IMR-90 (cell line): ENCODE data around the gene KCNG3. TPM values are rescaled to one million over a fixed set of nuclear protein-coding genes. Genes with fewer than 3 reads are reported as not detected.

Experiments used
- ATAC-seq: fragments of 200-7000 bp; cut with Tn5 transposase; 2 replicates; pipeline ENCODE4 v1.9.1; 2020; ENCODE audit warnings: low read depth, mild to moderate bottlenecking, moderate library complexity
- BruUV-seq: library from RNA; stranded (reverse); fragments of 400-500 nt; replicated peaks from 2 replicates; lab custom pipeline; 2021; lab: Mats Ljungman, UMichigan
- CTCF ChIA-PET: fragments of 300-600 bp; formaldehyde crosslinking; extraction: SDS; loops from one replicate; lab custom pipeline; 2021; ENCODE audit warnings: antibody characterized with exemption; lab: Yijun Ruan, JAX
- POLR2A ChIA-PET: fragments of 300-600 bp; sonication (Branson Sonifier 250); formaldehyde crosslinking; loops from one replicate; lab custom pipeline; 2022; ENCODE audit warnings: antibody characterized with exemption; ENCODE audit not compliant: unreplicated experiment; lab: Charles Lee
- DNase-seq: peaks from one replicate; pipeline ENCODE4 v3.0.0; 2013
- H2AFZ ChIP-seq: replicated peaks from 2 replicates; pipeline ENCODE3; 2013; ENCODE audit warnings: low read length, mild to moderate bottlenecking; ENCODE audit not compliant: poor library complexity
- H2AK5ac ChIP-seq: 2 replicates; pipeline ENCODE4 v1.6.1; 2013; ENCODE audit warnings: low read depth, low read length, inconsistent platforms
- H2AK9ac ChIP-seq: replicated peaks from 2 replicates; pipeline ENCODE3; 2013; ENCODE audit warnings: mild to moderate bottlenecking, low read depth, low read length, moderate library complexity; ENCODE audit not compliant: poor library complexity
- H2BK120ac ChIP-seq: 2 replicates; pipeline ENCODE4 v1.6.1; 2013; ENCODE audit warnings: low read depth, low read length, inconsistent platforms
- H2BK15ac ChIP-seq: 3 replicates; pipeline ENCODE4 v1.6.1; 2013; ENCODE audit warnings: low read depth, low read length, inconsistent platforms
- H2BK20ac ChIP-seq: 2 replicates; pipeline ENCODE4 v1.6.1; 2013; ENCODE audit warnings: low read depth, mild to moderate bottlenecking, inconsistent platforms, low read length, moderate library complexity
- H2BK5ac ChIP-seq: 2 replicates; pipeline ENCODE4 v1.6.1; 2013; ENCODE audit warnings: mild to moderate bottlenecking, low read depth, low read length, inconsistent platforms; ENCODE audit not compliant: poor library complexity, severe bottlenecking
- H3K14ac ChIP-seq: replicated peaks from 2 replicates; pipeline ENCODE4 v1.6.1; 2013; ENCODE audit warnings: low read depth, low read length, inconsistent platforms
- H3K18ac ChIP-seq: 2 replicates; pipeline ENCODE4 v1.6.1; 2013; ENCODE audit warnings: low read depth, low read length, control low read depth
- H3K23ac ChIP-seq: 2 replicates; pipeline ENCODE4 v1.6.1; 2013; ENCODE audit warnings: low read depth, low read length, inconsistent platforms
- H3K27ac ChIP-seq: 2 replicates; pipeline ENCODE4 v1.5.1; 2013; ENCODE audit warnings: mild to moderate bottlenecking, control low read depth, low read length; ENCODE audit not compliant: insufficient read depth
- H3K27me3 ChIP-seq: 2 replicates; pipeline ENCODE4 v1.6.1; 2013; ENCODE audit warnings: low read length; ENCODE audit not compliant: control insufficient read depth, insufficient read depth
- H3K36me3 ChIP-seq: 2 replicates; pipeline ENCODE4 v1.6.1; 2013; ENCODE audit warnings: low read length, mixed read lengths; ENCODE audit not compliant: control insufficient read depth, insufficient read depth
- H3K4ac ChIP-seq: 2 replicates; pipeline ENCODE4 v1.6.1; 2013; ENCODE audit warnings: low read depth, low read length, inconsistent platforms
- H3K4me1 ChIP-seq: 2 replicates; pipeline ENCODE4 v1.6.1; 2013; ENCODE audit warnings: low read length, mixed read lengths; ENCODE audit not compliant: control insufficient read depth, insufficient read depth
- H3K4me2 ChIP-seq: 2 replicates; pipeline ENCODE4 v1.6.1; 2013; ENCODE audit warnings: low read depth, mild to moderate bottlenecking, control low read depth, low read length, moderate library complexity
- H3K4me3 ChIP-seq: 2 replicates; pipeline ENCODE4 v1.5.1; 2013; ENCODE audit warnings: low read depth, mild to moderate bottlenecking, control low read depth, low read length, moderate library complexity; ENCODE audit not compliant: insufficient read depth
- H3K56ac ChIP-seq: 2 replicates; pipeline ENCODE4 v1.6.1; 2013; ENCODE audit warnings: low read length, inconsistent platforms; ENCODE audit not compliant: insufficient read depth; ENCODE audit errors: extremely low read depth
- H3K79me1 ChIP-seq, 2 experiments: 2 replicates each; pipeline ENCODE4 v1.6.1; 2013; ENCODE audit warnings: low read length in 2 of 2, inconsistent platforms in 1 of 2, low read depth in 1 of 2
- H3K9ac ChIP-seq: 2 replicates; pipeline ENCODE4 v1.6.1; 2013; ENCODE audit warnings: low read depth, low read length, control low read depth
- H3K9me1 ChIP-seq: 2 replicates; pipeline ENCODE4 v1.6.1; 2013; ENCODE audit warnings: low read length, inconsistent platforms; ENCODE audit not compliant: insufficient read depth
- H3K9me3 ChIP-seq: 2 replicates; pipeline ENCODE4 v1.6.1; 2013; ENCODE audit warnings: low read length; ENCODE audit not compliant: control insufficient read depth, insufficient read depth
- H4K20me1 ChIP-seq: 2 replicates; pipeline ENCODE4 v1.6.1; 2013; ENCODE audit warnings: low read length, inconsistent platforms; ENCODE audit not compliant: insufficient read depth
- H4K5ac ChIP-seq: 2 replicates; pipeline ENCODE4 v1.6.1; 2013; ENCODE audit warnings: mild to moderate bottlenecking, low read depth, low read length, control low read depth
- H4K8ac ChIP-seq, 2 experiments: 2 replicates each; pipeline ENCODE4 v1.6.1; 2013; ENCODE audit warnings: low read depth in 2 of 2, low read length in 2 of 2, control low read depth in 1 of 2, inconsistent platforms in 1 of 2
- H4K91ac ChIP-seq: 2 replicates; pipeline ENCODE4 v1.6.1; 2013; ENCODE audit warnings: low read depth, low read length, inconsistent platforms; ENCODE audit not compliant: insufficient read depth
- CEBPB ChIP-seq: IDR thresholded peaks from 2 replicates; pipeline ENCODE4 v1.6.1; 2012; ENCODE audit warnings: low read depth, low read length, improper control_type of control experiment
- CHD1 ChIP-seq: IDR thresholded peaks from 2 replicates; pipeline ENCODE4 v1.6.1; 2012; ENCODE audit warnings: low read depth, low read length, improper control_type of control experiment
- CTCF ChIP-seq: conservative IDR thresholded peaks from 2 replicates; pipeline ENCODE4 v1.5.1; 2012; ENCODE audit warnings: mild to moderate bottlenecking, low read depth, low read length, improper control_type of control experiment
- FOS ChIP-seq: fragments of 150-350 bp; IDR thresholded peaks from 2 replicates; pipeline ENCODE4 v1.6.1; 2016; ENCODE audit warnings: low read depth, low read length
- MAFK ChIP-seq: IDR thresholded peaks from 2 replicates; pipeline ENCODE4 v1.6.1; 2012; ENCODE audit warnings: low read depth, low read length, improper control_type of control experiment
- MAZ ChIP-seq: IDR thresholded peaks from 2 replicates; pipeline ENCODE4 v1.6.1; 2012; ENCODE audit warnings: low read depth, mild to moderate bottlenecking, low read length, improper control_type of control experiment, moderate library complexity, borderline replicate concordance
- MXI1 ChIP-seq: IDR thresholded peaks from 2 replicates; pipeline ENCODE4 v1.6.1; 2012; ENCODE audit warnings: low read depth, mild to moderate bottlenecking, low read length, moderate library complexity, borderline replicate concordance
- NFE2L2 ChIP-seq: fragments of 150-350 bp; IDR thresholded peaks from 2 replicates; pipeline ENCODE4 v1.6.1; 2016; ENCODE audit warnings: low read depth, mild to moderate bottlenecking, low read length
- POLR2A ChIP-seq: IDR thresholded peaks from 2 replicates; pipeline ENCODE4 v1.6.1; 2012; ENCODE audit warnings: mild to moderate bottlenecking, low read depth, low read length
- RAD21 ChIP-seq: IDR thresholded peaks from 2 replicates; pipeline ENCODE4 v1.6.1; 2012; ENCODE audit warnings: low read length, improper control_type of control experiment
- RCOR1 ChIP-seq: IDR thresholded peaks from 2 replicates; pipeline ENCODE4 v1.6.1; 2012; ENCODE audit warnings: mild to moderate bottlenecking, low read length, improper control_type of control experiment; ENCODE audit not compliant: insufficient replicate concordance
- RFX5 ChIP-seq: IDR thresholded peaks from 2 replicates; pipeline ENCODE4 v1.8.0; 2012; ENCODE audit warnings: low read depth, mild to moderate bottlenecking, low read length, moderate library complexity
- SMC3 ChIP-seq: fragments of 150-350 bp; IDR thresholded peaks from 2 replicates; pipeline ENCODE4 v1.6.1; 2016; ENCODE audit warnings: low read depth, mild to moderate bottlenecking, antibody characterized with exemption, low read length, moderate library complexity
- WGBS, 2 experiments: methylation state at CpG; one replicate each; pipeline versions ENCODE4 v1.1.5 to v1.1.7; 2013; ENCODE audit warnings: missing lambda C conversion rate in 2 of 2; ENCODE audit not compliant: insufficient read length in 1 of 2; ENCODE audit errors: extremely low coverage in 2 of 2; 5-methylcytosine and 5-hydroxymethylcytosine counted together
- dilution Hi-C: fragments of 300-500 bp; cut with HindIII; formaldehyde crosslinking; loops from one replicate; pipeline ENCODE4 v1.14.3; 2018; ENCODE audit warnings: low sequenced_read_pairs; ENCODE audit not compliant: unreplicated experiment
- in situ Hi-C: fragments of 300-500 bp; cut with MboI; formaldehyde crosslinking; loops from 3 replicates; pipeline ENCODE4 v1.14.3; 2019; ENCODE audit warnings: low sequenced_read_pairs, inconsistent platforms, mixed read lengths
- intact Hi-C: fragments of 100-400 bp; cut with micrococcal nuclease; formaldehyde crosslinking; loops from 2 replicates; pipeline ENCODE4 v1.10.0; 2022
- polyA plus RNA-seq, 3 experiments: library from polyadenylated mRNA; depleted of rRNA; stranded (reverse); fragments of >200 nt; gene quantifications; 2 replicates each; pipeline ENCODE4 v1.2.3, GENCODE V29; 2012; ENCODE audit warnings: low replicate concordance in 1 of 3
- total RNA-seq: library from RNA; depleted of rRNA; stranded (reverse); fragments of >200 nt; gene quantifications from 2 replicates; pipeline ENCODE4 v1.2.3, GENCODE V29; 2012
- TF ChIP-seq, protein P1 (sequence below): fragments of 150-350 bp; IDR thresholded peaks from 2 replicates; pipeline ENCODE4 v1.6.1; 2016; ENCODE audit warnings: low read depth, mild to moderate bottlenecking, low read length, moderate library complexity, borderline replicate concordance
- TF ChIP-seq, protein P2 (sequence below): fragments of 150-350 bp; IDR thresholded peaks from 2 replicates; pipeline ENCODE4 v1.6.1; 2017; ENCODE audit warnings: mild to moderate bottlenecking, antibody characterized with exemption, low read length, low read depth

Gene KCNG3
- total and polyA plus RNA-seq, 2 of the 4 experiments (the other 2 are of a cell fraction) = under 0.01 TPM; not detected in 1

GRCh38 chr2:42463570-42463969 is 30.2 kb downstream of the KCNG3 start:
- Histone ChIP-seq H2AK5ac (no peak overlapping the region), H3K36me3 (no peaks in the 10 kb centered on the region), H2AK9ac (no peak overlapping the region), H3K9ac (no peak overlapping the region), H3K4me2 (no peak overlapping the region), H2BK15ac (no peak overlapping the region), H4K8ac (no peak overlapping the region), H3K18ac (no peak overlapping the region), H4K91ac (no peak overlapping the region), H4K5ac (no peak overlapping the region), H3K27ac (no peak overlapping the region), H3K14ac (no peak overlapping the region), H3K9me1 (no peaks in the 10 kb centered on the region), H2BK120ac (no peak overlapping the region), H3K79me1 (no peaks in the 10 kb centered on the region), H3K27me3 (peaks cover 26% of the 10 kb centered on the region), H2BK5ac (no peak overlapping the region), H3K56ac (no peak overlapping the region), H3K4me3 (no peak overlapping the region), H2BK20ac (no peak overlapping the region), H3K4me1 (no peaks in the 10 kb centered on the region), H3K9me3 (peaks cover 2% of the 10 kb centered on the region), H4K20me1 (no peaks in the 10 kb centered on the region), H3K4ac (no peak overlapping the region), H3K23ac (no peak overlapping the region), H2AFZ (no peak overlapping the region)
- TF ChIP-seq RAD21 (no peak), POLR2A (no peak), MAZ (no peak), RFX5 (no peak), SMC3 (no peak), MXI1 (no peak), CEBPB (no peak), CTCF (no peak), RCOR1 (no peak), MAFK (no peak), NFE2L2 (no peak), CHD1 (no peak), FOS (no peak)
- TF ChIP-seq, protein P1, sequence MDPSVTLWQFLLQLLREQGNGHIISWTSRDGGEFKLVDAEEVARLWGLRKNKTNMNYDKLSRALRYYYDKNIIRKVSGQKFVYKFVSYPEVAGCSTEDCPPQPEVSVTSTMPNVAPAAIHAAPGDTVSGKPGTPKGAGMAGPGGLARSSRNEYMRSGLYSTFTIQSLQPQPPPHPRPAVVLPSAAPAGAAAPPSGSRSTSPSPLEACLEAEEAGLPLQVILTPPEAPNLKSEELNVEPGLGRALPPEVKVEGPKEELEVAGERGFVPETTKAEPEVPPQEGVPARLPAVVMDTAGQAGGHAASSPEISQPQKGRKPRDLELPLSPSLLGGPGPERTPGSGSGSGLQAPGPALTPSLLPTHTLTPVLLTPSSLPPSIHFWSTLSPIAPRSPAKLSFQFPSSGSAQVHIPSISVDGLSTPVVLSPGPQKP = no peak
- TF ChIP-seq, protein P2, sequence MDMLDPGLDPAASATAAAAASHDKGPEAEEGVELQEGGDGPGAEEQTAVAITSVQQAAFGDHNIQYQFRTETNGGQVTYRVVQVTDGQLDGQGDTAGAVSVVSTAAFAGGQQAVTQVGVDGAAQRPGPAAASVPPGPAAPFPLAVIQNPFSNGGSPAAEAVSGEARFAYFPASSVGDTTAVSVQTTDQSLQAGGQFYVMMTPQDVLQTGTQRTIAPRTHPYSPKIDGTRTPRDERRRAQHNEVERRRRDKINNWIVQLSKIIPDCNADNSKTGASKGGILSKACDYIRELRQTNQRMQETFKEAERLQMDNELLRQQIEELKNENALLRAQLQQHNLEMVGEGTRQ = no peak
- in situ Hi-C loops (no loop called here), intact Hi-C loops (no loop called here), dilution Hi-C loops (no loop called here)
- ChIA-PET CTCF (no interaction called here), POLR2A (no interaction called here)
- ATAC-seq (no peak), DNase-seq (no peak)
- WGBS, 2 experiments = 79% methylated on average over 2 of the region's 6 CpGs; no CpG with 5 or more reads in 1 of the 2 experiments
- BruUV-seq = no TSS peak
